Activated CD8-positive, alpha-beta memory T cell treated with anti-CD3 and anti-CD28 coated beads, Interleukin-2, amount 50 U/mL, for 1 hour (primary cell): ENCODE measurements around the gene TKTL1.

ENCODE experiments used
- DNase-seq: peaks from one replicate; pipeline ENCODE4 v3.0.0-alpha.2; 2020; ENCODE audit errors: extremely low read depth

The TKTL1 gene

GRCh38 chrX:154378059-154378798 is 82.6 kb downstream of the TKTL1 start:
- DNase-seq, result no peak

DNA sequence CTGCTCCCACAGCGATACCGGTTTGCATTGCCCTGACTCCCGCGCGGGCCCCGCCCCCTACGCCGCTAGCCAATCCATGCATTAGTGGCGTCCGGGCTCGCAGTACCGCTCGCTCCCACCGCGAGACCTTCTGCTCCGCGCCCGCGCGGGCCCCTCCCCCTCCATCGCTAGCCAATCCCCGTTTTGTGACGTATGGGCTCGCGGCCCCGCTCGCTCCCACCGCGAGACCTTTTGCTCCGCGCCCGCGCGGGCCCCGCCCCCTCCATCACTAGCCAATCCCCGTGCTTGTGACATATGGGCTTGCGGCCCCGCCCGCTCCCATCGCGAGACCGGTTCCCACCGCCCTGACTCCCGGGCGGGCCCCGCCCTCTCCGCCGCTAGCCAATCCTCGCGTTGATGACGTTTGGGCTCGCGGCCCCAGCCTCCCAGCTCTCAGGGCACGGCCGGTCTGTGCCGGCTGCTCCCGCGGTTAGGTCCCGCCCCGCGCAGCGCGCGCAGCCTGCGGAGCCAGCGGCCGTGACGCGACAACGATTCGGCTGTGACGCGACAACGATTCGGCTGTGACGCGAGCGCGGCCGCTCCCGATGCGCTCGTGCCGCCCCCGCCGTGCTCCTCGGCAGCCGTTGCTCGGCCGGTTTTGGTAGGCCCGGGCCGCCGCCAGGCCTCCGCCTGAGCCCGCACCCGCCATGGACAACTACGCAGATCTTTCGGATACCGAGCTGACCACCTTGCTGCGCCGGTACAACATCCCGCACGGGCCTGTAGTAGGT is 83.4 kb downstream of the TKTL1 start, which contains the start of gene EMD:
EMD (plus strand) TSS at position 497 of the 770 bp plus-strand sequence; CDS start at position 687, 190 bp downstream.
- peak; percentile 82 for DNase-seq

GRCh38 chrX:154379569-154379951 is 84.0 kb downstream of the TKTL1 start:
- no peak for DNase-seq
